ENCODE data around the gene LHFPL6.

DNA sequence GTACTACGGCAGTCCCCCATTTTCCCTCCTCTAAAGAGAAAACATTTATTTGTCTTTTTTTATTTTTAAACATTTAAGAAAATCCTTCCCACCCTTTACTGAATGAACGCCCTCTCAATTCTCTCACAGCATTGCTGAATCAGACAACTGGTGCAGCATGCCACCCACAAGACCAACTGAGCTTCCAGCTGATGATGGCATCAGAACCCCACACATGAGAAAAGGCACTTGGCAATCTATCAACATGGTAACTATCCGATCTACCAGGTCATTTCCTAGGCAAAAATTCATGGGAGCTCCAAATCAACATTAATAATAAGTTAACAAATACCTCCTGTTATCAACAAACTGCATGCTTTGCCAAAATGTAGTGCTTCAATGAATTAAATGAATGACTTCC, 43.1 kb downstream of the LHFPL6 start:
- TF ChIP-seq, protein P1, sequence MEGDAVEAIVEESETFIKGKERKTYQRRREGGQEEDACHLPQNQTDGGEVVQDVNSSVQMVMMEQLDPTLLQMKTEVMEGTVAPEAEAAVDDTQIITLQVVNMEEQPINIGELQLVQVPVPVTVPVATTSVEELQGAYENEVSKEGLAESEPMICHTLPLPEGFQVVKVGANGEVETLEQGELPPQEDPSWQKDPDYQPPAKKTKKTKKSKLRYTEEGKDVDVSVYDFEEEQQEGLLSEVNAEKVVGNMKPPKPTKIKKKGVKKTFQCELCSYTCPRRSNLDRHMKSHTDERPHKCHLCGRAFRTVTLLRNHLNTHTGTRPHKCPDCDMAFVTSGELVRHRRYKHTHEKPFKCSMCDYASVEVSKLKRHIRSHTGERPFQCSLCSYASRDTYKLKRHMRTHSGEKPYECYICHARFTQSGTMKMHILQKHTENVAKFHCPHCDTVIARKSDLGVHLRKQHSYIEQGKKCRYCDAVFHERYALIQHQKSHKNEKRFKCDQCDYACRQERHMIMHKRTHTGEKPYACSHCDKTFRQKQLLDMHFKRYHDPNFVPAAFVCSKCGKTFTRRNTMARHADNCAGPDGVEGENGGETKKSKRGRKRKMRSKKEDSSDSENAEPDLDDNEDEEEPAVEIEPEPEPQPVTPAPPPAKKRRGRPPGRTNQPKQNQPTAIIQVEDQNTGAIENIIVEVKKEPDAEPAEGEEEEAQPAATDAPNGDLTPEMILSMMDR (IDR thresholded peaks at IDR 0.05; ENCODE audit: borderline replicate concordance, extremely low read depth, low read length, poor library complexity, severe bottlenecking) = no peak
- no peak for TF ChIP-seq EZH2 (IDR thresholded peaks at IDR 0.05; ENCODE audit: borderline replicate concordance, low read depth, low read length, severe bottlenecking)
